ENCODE data around the gene CHST9. TPM values are rescaled to one million over a fixed set of nuclear protein-coding genes. Genes with fewer than 3 reads are reported as not detected.

CHST9 gene
- total RNA-seq, 1 experiment from 2014 or later: 3.5 TPM

DNA sequence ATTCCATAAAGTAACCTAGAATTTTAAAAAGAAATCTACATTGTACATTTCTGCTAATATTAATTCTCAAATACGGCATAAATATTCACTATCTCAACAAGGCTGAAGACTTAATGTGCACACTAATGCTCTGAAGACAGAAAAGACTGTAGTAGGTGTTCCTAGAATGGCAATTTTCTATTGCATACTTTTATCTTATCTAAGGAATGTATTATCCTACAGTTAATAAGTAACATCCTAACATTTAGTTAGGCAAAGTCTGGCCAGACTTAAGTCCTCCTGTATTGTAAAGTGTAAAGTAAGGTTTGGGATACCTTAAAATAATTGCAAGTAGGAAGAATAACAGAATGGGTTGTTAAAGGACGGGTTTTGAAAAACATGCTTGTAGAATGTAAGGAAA is 42.2 kb downstream of the CHST9 start:
- H3K4me1 ChIP-seq (ENCODE audit: insufficient read depth, low read length): peaks cover 9% of the 10 kb centered on the region; the same call in 1 of the 2 replicates
- H2BK20ac ChIP-seq (ENCODE audit: low read depth, low read length, poor library complexity, severe bottlenecking): no peak overlapping the region
- no peaks in the 10 kb centered on the region for H3K27me3 ChIP-seq (ENCODE audit: insufficient read depth, low read length)
- no peak overlapping the region for H3K23ac ChIP-seq (ENCODE audit: insufficient read length, low read depth, low read length)
- TF ChIP-seq, protein P1, sequence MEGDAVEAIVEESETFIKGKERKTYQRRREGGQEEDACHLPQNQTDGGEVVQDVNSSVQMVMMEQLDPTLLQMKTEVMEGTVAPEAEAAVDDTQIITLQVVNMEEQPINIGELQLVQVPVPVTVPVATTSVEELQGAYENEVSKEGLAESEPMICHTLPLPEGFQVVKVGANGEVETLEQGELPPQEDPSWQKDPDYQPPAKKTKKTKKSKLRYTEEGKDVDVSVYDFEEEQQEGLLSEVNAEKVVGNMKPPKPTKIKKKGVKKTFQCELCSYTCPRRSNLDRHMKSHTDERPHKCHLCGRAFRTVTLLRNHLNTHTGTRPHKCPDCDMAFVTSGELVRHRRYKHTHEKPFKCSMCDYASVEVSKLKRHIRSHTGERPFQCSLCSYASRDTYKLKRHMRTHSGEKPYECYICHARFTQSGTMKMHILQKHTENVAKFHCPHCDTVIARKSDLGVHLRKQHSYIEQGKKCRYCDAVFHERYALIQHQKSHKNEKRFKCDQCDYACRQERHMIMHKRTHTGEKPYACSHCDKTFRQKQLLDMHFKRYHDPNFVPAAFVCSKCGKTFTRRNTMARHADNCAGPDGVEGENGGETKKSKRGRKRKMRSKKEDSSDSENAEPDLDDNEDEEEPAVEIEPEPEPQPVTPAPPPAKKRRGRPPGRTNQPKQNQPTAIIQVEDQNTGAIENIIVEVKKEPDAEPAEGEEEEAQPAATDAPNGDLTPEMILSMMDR (conservative IDR thresholded peaks at IDR 0.05): no peak
- no CpG with 5 or more reads among the region's 2 CpGs for WGBS (ENCODE audit: extremely low coverage, insufficient read length, low lambda C conversion rate)
- H3K79me1 ChIP-seq (ENCODE audit: insufficient read depth, low read depth, low read length, poor library complexity, severe bottlenecking): no peaks in the 10 kb centered on the region
- no peak overlapping the region for H2AK5ac ChIP-seq (ENCODE audit: insufficient read length, low read length)
- H4K20me1 ChIP-seq (ENCODE audit: control insufficient read depth, insufficient read depth, insufficient read length): no peaks in the 10 kb centered on the region
- H3K14ac ChIP-seq (ENCODE audit: insufficient read depth, low read length): no peak overlapping the region
- DNase-seq: no peak
- no peak overlapping the region for H2AFZ ChIP-seq (ENCODE audit: low read length)
- no peak overlapping the region for H4K91ac ChIP-seq (ENCODE audit: insufficient read length, low read depth, low read length)
- no peak overlapping the region for H3T11ph ChIP-seq (ENCODE audit: low read length)
- no peaks in the 10 kb centered on the region for H3K23me2 ChIP-seq (ENCODE audit: insufficient read length, low read depth, low read length, poor library complexity, severe bottlenecking)
- H2BK15ac ChIP-seq (ENCODE audit: low read depth, low read length): no peak overlapping the region
- H3K4ac ChIP-seq (ENCODE audit: low read depth, low read length): no peak overlapping the region
- no peak overlapping the region for H4K8ac ChIP-seq (replicated peaks; ENCODE audit: insufficient read length, low read depth, low read length)
- H2BK120ac ChIP-seq (ENCODE audit: low read depth, low read length, poor library complexity, severe bottlenecking): no peak overlapping the region
- no peak overlapping the region for H3K27ac Mint-ChIP-seq
- no peak overlapping the region for H2BK12ac ChIP-seq (ENCODE audit: insufficient read length, low read depth, low read length)
- H3K36me3 Mint-ChIP-seq (ENCODE audit: insufficient read depth in 1 of 3, low read depth in 3 of 3): peaks cover 1 to 7% (median 2%) of the 10 kb centered on the region in 3 experiments; a peak in 6 of 7 replicates
- no peak overlapping the region for H3K9ac ChIP-seq (ENCODE audit: extremely low read depth, insufficient read length, low read length)
- H3K56ac ChIP-seq (ENCODE audit: insufficient read length, low read depth, low read length): no peak overlapping the region
- H3K9me3 Mint-ChIP-seq: peaks cover under 1 to 6% of the 10 kb centered on the region in 2 experiments; a peak in 3 of 5 replicates
- no peak overlapping the region for H3K18ac ChIP-seq (ENCODE audit: insufficient read length, low read depth, low read length)
- H3K79me2 ChIP-seq (ENCODE audit: insufficient read depth, low read length): no peaks in the 10 kb centered on the region
- H2BK5ac ChIP-seq (ENCODE audit: insufficient read length, low read length): no peak overlapping the region
- peaks cover 6 to 12% of the 10 kb centered on the region in 2 experiments for H3K4me1 Mint-ChIP-seq
- no peak overlapping the region for H4K5ac ChIP-seq (ENCODE audit: insufficient read length, low read depth, low read length)
- H3K27me3 Mint-ChIP-seq (ENCODE audit: low read depth): no peaks in the 10 kb centered on the region
- H3K9me3 ChIP-seq (ENCODE audit: control insufficient read depth, low read depth, low read length): no peaks in the 10 kb centered on the region
- H3K27ac ChIP-seq (ENCODE audit: insufficient read length, low read depth, low read length): no peak overlapping the region
- no peak overlapping the region for H3K4me2 ChIP-seq (ENCODE audit: insufficient read depth, insufficient read length, low read length)
- no peak overlapping the region for H3K4me3 Mint-ChIP-seq

Data from H9 (cell line).